ENCODE results near the gene C10orf90.

Gene C10orf90

DNA sequence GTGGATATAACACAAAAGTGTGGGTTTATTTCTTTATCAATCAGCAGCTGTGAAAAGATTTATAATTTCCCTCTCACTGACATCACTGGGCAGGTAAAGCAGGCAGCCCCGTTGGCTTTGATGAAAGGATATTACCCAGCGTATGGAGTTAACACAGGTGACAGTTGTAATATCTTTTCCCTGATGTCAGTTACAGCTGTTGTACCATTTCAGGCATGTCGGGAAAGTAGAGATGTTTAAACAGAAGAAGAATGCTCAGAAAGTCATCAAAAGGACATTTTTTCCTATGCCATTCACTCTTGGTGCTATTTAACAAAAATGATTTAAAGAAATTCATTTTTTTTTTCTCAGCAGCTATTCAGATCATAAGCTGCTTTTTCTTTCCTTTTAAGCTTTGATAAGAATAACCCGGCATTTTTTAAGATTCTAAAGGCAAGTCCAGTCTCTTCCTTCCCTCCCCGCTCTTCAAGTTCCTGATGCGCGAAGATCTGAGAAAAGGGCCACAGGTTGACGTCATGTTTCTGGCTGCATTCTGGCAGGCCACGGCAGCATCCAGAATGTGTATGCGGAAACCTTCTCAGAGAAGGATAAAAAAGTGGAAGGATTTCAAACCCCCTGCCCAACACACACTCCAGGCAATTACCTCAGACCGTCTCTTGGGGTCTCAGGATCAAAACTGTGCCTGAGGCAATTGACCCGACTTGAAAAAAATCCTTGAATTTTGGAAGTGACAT lies 249.8 kb downstream of the C10orf90 start:
- DNase-seq, result no peak

- DNase-seq, result no peak
These were observed 253.2 kb downstream of the C10orf90 start for GRCh38 chr10:126417220-126417825.

DNA sequence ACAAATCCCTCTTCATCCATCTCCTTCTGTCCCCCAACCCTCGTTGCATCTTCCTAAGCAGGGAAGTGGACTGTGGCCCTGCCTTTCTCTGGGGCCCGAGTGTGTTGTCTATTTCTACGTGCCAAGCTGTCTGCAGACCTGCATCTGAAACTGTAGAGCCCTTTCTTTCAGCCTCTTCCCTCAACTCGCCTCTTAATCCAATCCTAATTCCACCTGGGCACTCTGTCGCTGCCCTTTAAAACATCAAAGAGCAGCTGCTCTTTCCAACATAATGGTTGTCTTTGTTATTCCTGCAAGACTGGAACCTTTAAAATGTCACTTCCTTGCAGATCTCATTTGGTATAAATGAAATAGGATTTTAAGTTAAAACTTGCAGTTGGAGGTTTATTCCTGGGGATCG lies 260.7 kb downstream of the C10orf90 start:
- no peak for DNase-seq

DNA sequence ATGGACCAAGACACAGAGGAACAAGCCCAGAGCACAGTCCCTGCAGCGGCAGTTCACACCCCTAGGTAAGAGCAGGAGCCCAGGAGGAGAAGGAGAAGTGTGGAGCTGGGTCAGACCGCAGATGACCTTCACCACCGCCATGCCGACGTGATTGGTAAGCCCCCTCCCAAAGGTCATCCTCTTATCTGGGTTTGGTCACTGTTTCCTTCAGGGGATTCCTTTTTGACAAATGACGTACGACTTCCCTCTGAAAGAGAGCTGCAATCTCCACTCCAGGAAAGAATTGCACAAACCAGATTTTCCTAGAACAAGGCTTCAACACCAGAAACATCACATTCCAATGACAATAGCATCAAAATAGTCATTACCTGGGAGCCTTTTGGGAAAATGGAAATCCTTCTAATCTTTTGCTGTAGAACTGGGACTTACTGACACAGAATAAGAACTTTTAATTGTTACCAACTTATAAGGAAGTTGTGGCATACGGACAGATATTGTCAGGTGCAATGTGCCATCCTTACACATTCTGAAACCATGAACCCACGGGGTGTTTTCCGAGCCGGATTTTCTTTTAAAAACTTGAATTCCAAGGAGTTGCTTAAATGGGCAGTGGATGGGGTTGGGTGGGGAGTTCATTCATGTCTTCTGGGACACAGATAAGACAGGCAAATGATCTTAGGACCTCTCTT lies 261.4 kb downstream of the C10orf90 start:
- no peak for DNase-seq

GRCh38 chr10:126407831-126408230 lies 262.7 kb downstream of the C10orf90 start:
- no peak for DNase-seq

DNA sequence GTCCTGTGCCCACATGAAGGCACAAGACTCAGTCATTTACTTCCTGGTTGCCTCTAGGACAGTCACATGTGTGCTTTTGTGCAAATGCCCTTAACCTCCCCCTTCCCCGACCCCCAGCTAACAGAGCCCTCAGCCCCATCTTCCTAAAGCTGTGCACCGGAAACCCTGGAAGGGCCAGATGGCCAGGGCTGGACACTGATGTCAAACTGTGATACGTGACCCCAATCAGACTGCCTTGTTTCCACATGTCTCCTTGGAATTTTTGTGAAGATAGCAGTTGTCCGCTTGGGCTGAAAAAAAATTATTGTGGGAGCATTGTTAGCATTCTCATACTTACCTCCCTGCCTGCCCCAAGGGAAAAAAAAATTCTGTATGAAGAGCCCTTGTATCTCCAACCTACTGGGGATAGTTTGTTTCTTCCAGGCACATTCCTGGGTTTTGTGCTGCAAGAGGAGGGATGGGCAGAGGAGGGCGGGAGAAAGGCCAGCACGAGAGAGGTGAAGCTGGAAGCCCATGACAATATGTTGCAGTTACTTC lies 265.2 kb downstream of the C10orf90 start:
- no peak for DNase-seq

DNA sequence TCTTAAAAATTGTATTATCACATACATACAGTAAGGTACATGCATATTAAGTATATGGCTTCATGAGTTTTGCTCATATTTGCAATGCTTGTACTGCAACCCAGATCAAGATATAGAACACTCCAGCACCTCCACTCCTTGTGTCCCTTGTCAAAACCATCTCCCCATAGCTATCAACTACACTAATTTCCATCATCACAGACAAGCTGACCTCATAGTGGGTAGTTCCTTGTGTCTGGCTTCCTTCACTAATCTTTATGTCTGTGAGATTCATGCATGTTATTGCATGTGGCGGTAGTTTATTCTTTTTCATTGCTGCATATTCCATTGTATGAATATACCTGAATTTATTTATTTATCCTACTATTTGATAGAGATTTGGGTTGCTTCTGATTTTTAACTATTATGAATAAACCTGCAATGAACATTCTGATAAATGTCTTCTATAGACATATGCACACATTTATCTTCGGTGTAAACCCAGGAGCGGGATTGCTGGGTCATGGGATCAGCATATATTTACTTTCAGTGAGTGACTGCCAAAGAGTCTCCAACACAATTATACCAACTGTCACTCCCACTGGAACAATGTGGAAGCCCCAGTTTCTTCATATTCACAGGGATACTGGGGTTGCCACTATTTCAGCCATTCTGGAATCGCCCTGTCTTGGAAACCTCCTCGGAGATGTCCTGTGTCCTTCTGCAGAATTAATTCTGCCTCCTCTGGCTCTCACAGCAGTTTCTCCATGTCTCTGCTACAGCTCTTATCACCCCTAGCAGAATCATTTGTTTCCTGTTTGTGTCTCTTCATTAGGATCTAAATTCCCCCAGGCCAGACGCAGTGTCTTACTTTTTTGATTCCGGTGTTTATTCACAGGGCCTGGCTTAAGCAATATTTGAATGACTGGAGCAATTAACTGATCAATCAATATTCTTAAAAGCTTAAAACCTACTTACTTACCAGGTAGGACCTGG lies 267.5 kb downstream of the C10orf90 start:
- no peak for DNase-seq

DNA sequence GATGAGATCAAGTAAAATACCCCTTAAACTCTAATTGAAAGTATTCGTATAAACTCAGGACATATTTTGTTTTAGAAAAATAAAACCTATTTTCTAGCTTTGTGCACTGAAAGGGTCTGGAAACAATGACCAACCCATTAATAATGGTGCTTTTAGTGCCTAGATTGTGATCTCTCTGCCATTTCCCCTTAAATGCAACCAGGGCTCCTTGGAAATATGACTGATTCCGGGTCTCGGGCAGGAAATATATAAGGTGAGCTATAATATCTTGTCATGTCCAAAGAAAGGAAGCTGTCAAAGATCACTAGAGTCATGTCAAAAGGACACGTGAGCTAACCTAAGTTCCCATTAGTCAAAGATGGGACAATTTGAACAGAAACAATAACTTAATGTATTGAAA lies 269.9 kb downstream of the C10orf90 start:
- DNase-seq, result no peak

DNA sequence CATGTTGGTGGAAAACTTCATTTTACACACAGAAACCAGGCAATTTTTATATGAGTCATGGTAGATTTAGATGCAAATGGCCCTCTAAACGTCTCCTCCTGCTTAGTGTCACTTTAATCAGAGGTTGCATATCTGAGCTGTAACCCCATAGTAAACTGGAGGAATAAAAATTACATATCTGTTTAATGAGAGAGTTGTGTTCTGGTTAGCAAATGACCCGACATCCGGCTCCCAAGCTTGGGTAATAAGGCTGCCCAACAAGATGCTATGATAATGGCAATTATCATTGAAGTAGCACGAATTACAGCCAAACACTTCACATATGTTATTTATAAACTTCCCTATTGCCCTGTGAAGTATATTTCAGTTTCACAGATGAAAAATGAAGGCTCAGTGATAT lies 271.6 kb downstream of the C10orf90 start:
- DNase-seq, result no peak

DNA sequence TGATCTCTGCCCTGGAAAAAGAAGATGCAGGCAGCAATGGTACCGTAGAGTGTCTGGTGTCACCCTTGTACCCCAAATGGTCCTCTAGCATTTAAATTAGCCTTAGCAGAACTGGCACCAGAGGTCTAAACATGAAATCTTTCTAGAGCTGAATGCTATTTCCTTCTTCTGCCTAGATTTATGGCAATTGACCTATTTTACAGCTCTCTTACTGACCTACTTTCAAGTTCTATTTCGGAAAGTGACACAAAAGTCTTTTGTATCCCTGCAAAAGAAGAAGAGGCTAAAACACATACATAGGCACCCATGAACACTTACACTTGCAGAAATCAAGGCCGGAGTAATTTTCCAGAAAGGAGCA lies 272.1 kb downstream of the C10orf90 start:
- DNase-seq, result no peak

GRCh38 chr10:126397640-126398382 lies 272.7 kb downstream of the C10orf90 start:
- no peak for DNase-seq

- DNase-seq, result no peak
These were observed 273.3 kb downstream of the C10orf90 start for GRCh38 chr10:126397156-126397555.

DNA sequence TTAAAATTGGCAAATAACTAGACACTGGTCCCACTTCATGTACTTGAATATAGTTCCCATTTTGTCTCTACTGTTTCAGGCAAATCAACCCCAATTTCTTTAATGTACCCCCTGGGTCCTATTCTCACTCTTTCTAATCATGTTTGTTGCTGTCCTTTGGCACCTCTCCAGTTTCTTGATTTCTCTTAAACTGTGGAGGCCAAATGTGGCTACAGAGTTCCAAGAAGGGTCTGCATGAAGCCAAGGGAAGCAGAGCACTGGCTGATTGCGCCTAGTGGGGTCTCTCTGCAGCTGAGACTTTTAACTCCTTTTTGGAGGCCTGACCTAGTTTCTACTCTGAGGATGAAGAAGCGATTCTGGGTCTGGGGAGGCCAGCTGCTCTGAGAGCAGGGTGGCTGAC lies 275.5 kb downstream of the C10orf90 start:
- no peak for DNase-seq

DNA sequence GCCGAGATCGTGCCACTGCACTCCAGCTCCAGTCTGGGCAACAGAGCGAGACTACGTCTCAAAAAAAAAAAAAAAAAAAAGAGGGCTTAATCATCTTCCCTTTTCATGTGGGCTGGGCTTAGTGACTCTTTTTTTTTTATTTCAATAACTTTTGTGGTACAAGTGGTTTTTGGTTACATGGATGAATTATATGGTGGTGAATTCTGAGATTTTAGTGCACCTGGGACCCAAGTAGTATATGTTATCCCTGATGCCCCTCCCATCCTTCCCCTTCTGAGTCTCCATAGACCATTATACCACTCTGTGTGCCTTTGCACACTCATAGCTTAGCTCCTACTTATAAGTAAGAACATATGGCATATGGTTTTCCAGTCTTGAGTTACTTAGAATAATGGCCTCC lies 277.4 kb downstream of the C10orf90 start:
- no peak for DNase-seq

DNA sequence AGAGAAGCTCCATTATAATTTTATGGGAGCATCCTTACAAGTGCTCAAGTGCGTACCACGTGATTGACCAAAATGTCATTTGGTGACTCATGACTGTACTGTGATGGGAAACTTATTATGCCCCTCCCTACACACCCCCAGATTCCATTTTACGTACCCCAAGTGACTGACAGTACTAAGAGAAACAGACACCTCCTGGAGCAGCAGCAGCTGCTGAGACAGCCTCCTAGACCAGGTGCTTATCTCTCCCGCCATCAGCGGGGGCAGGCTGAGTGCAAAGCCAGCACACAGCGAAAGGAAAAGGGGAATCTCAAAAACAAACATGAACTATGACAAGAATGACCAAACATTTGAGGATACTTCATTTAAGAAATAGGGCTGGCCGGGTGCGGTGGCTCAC lies 278.0 kb downstream of the C10orf90 start:
- no peak for DNase-seq

- no peak for DNase-seq
These were observed 278.4 kb downstream of the C10orf90 start for GRCh38 chr10:126392068-126392467.

- no peak for DNase-seq
These were observed 279.2 kb downstream of the C10orf90 start for GRCh38 chr10:126391192-126391885.

DNA sequence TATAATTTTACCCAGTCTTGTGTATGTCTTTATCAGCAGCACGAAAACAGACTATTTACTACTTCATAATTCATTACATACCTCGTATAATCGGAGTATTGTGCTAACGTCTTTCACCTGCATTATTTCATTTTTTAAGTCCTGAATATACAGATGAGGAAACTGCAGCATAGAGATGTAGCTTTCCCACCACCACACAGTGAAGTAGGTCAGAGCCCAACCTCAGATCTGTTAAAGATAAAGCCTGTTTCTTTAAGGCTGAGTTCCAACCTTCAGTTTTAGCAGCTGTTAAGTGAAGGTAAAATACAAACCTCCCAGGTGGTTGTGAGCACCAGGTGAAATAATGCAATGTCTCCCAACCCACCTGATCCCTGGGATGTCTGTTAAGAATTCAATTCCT lies 280.2 kb downstream of the C10orf90 start:
- DNase-seq, result no peak

DNA sequence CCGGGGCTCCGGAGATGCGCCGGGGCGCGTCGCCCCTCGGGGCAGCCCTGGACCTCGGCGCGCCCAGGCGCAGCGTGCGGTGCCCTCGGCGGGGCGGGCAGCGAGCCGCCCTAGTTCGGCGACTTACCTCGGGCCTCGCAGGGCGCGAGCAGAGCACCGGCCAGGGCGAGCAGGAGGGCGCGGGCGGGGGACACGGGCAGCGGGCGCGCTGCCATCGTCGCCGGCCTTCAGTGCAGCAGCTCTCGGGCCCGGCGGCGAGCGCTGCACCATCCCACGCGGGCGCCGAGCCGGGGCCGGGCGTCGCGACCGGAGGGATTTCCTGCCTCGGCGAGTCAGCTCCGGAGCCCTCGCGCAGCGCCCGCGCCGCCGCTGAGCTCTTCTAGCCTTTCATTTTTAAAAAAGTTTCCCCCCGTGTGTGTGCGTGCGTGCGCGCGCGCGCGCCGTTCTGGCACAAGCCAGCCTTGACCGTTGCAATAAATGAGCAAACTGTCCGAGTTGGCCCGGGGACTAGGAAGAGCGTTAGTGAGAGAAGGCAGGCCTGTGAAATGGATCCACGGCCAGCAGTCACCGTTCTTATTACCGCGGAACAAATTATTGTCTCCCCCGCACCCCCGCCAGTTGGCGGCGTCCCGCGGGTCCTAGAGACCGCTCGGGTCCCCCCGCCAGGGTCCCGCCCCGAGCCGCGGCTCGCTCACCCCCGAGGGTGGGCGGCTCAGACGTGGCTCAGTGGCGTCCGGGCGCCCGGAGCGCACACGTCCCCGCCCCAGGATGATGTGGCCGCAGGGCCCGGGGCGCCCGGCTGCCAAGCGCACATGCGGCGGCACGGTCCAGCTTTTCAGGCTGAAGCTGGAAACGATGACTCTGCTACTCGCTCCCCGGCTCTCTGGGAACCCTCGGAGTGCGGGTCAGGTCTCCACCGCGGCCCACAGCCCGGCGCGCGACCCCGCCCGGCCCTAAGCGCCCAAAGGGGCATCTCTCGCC lies 282.3 kb downstream of the C10orf90 start, which contains the start of gene ADAM12:
Gene ADAM12 (minus strand): TSS at position 547 of the 981 bp plus-strand sequence. CDS start 332 bp downstream, at position 215.
- peak in 1 of 2 donors; percentile 2 for DNase-seq

Data from inflammatory macrophage treated with lipopolysaccharide for 1 hour (primary cell).